K562 (cell line): ENCODE results near the gene HNRNPM. TPM values are rescaled to one million over a fixed set of nuclear protein-coding genes. Genes with fewer than 3 reads are reported as not detected.

ENCODE experiments used
- ATAC-seq: fragments of 200-7000 bp; cut with Tn5 transposase; 3 replicates; pipeline ENCODE4 v1.9.1; 2020; ENCODE audit warnings: moderate library complexity
- BruUV-seq: library from RNA; stranded (reverse); fragments of 400-500 nt; replicated peaks from 2 replicates; lab custom pipeline; 2021; lab: Mats Ljungman, UMichigan
- CTCF ChIA-PET: fragments of 300-600 bp; formaldehyde crosslinking; extraction: SDS; loops from one replicate; lab custom pipeline; 2021; ENCODE audit warnings: low intra/inter-chr PET ratio; lab: Yijun Ruan, JAX
- POLR2A ChIA-PET: fragments of 300-600, 350-650 bp; sonication (Branson Sonifier 250); formaldehyde crosslinking; extraction: SDS; loops from one replicate; lab custom pipeline; 2021; ENCODE audit warnings: antibody characterized with exemption, inconsistent platforms; lab: Yijun Ruan, JAX
- DNase-seq, 4 experiments: peaks; one replicate each; pipeline versions ENCODE4 v3.0.0 to v3.0.0-alpha.2; 2011 to 2018; ENCODE audit warnings: low spot score in 3 of 4, mixed read lengths in 3 of 4; ENCODE audit errors: extremely low read depth in 1 of 4
- FAIRE-seq: peaks from 2 replicates; lab custom pipeline; 2011; peaks lifted over from hg19 to GRCh38; lab: Jason Lieb, UNC
- H2AFZ ChIP-seq: 2 replicates; pipeline ENCODE4 v1.6.0; 2011; ENCODE audit warnings: low read depth, low read length, control low read depth, inconsistent platforms
- H3K27ac ChIP-seq: fragments of 200-600 bp; 3 replicates; pipeline ENCODE4 v1.8.0; 2011; ENCODE audit warnings: low read depth, mild to moderate bottlenecking, control low read depth, inconsistent platforms, low read length, moderate library complexity, mixed read lengths; ENCODE audit errors: extremely low read depth
- H3K27me3 ChIP-seq, 2 experiments: fragments of 300-600 bp in 1 of 2; 2 replicates in 1 of 2; 3 replicates in 1 of 2; pipeline versions ENCODE4 v1.6.0 to v1.8.0; 2011; ENCODE audit warnings: inconsistent platforms in 2 of 2, low read length in 2 of 2, mild to moderate bottlenecking in 1 of 2, mixed read lengths in 1 of 2, moderate library complexity in 1 of 2; ENCODE audit not compliant: control insufficient read depth in 2 of 2, insufficient read depth in 2 of 2
- H3K36me3 ChIP-seq: fragments of 300-600 bp; 3 replicates; pipeline ENCODE4 v1.8.0; 2011; ENCODE audit warnings: mild to moderate bottlenecking, low read length, inconsistent platforms; ENCODE audit not compliant: control insufficient read depth, insufficient read depth
- H3K4me1 ChIP-seq, 2 experiments: fragments of 200-600 bp in 1 of 2; replicated peaks in 1 of 2; 2 replicates in 1 of 2; 3 replicates in 1 of 2; pipeline versions ENCODE4 v1.5.1 to v1.8.0; 2011; ENCODE audit warnings: inconsistent platforms in 2 of 2, low read length in 2 of 2, mild to moderate bottlenecking in 1 of 2, mixed read lengths in 1 of 2, moderate library complexity in 1 of 2; ENCODE audit not compliant: control insufficient read depth in 2 of 2, insufficient read depth in 2 of 2
- H3K4me2 ChIP-seq: 2 replicates; pipeline ENCODE4 v1.6.1; 2011; ENCODE audit warnings: low read length, control low read depth, inconsistent platforms, mixed read lengths; ENCODE audit not compliant: insufficient read depth
- H3K4me3 ChIP-seq: fragments of 200-600 bp; sonication (generic), shearing (Covaris generic); 2 replicates; pipeline ENCODE4 v1.5.1; 2016; ENCODE audit warnings: control low read depth, inconsistent platforms
- H3K79me2 ChIP-seq: fragments of 200-600 bp; 3 replicates; pipeline ENCODE4 v1.8.0; 2011; ENCODE audit warnings: low read length, inconsistent platforms; ENCODE audit not compliant: control insufficient read depth, insufficient read depth
- H3K9ac ChIP-seq, 2 experiments: 2 replicates each; pipeline versions ENCODE4 v1.6.0 to v1.6.1; 2011; ENCODE audit warnings: low read depth in 2 of 2, low read length in 2 of 2, control low read depth in 1 of 2, inconsistent platforms in 1 of 2, mild to moderate bottlenecking in 1 of 2, mixed read lengths in 1 of 2; ENCODE audit not compliant: insufficient read depth in 1 of 2
- H3K9me1 ChIP-seq: one replicate; pipeline ENCODE4 v1.6.0; 2011; ENCODE audit warnings: inconsistent platforms, mild to moderate bottlenecking, low read length, moderate library complexity; ENCODE audit not compliant: control insufficient read depth, insufficient read depth
- H3K9me3 ChIP-seq: replicated peaks from 2 replicates; pipeline ENCODE4 v1.5.1; 2011; ENCODE audit warnings: low read depth, low read length, inconsistent platforms; ENCODE audit not compliant: control insufficient read depth, insufficient read depth
- H4K20me1 ChIP-seq: replicated peaks from 2 replicates; pipeline ENCODE4 v1.6.1; 2011; ENCODE audit warnings: low read length, inconsistent platforms, mixed read lengths; ENCODE audit not compliant: control insufficient read depth, insufficient read depth
- DEAF1 ChIP-seq: fragments of 450-650 bp; formaldehyde crosslinking; IDR thresholded peaks from 2 replicates; pipeline ENCODE4 v1.4.0; 2020; ENCODE audit warnings: mild to moderate bottlenecking, moderate library complexity
- HDAC2 ChIP-seq: fragments of 450-650 bp; IDR thresholded peaks from 2 replicates; pipeline ENCODE4 v1.6.1; 2016; ENCODE audit warnings: mild to moderate bottlenecking
- HMGN3 ChIP-seq: IDR thresholded peaks from 2 replicates; pipeline ENCODE4 v1.6.1; 2011; ENCODE audit warnings: borderline replicate concordance, low read depth, mild to moderate bottlenecking, mixed read lengths, low read length; ENCODE audit not compliant: insufficient read length; ENCODE audit errors: extremely low read depth
- MYBL2 ChIP-seq, 2 experiments: fragments of 450-650 bp in 1 of 2; sonication (generic) in 1 of 2; formaldehyde crosslinking in 1 of 2; IDR thresholded peaks; 2 replicates each; pipeline versions ENCODE4 v1.6.1 to v1.8.1; 2017 to 2022; ENCODE audit warnings: borderline replicate concordance in 1 of 2, inconsistent platforms in 1 of 2, low read depth in 1 of 2, mild to moderate bottlenecking in 1 of 2, missing genetic modification reagents in 1 of 2, moderate library complexity in 1 of 2
- NCOA2 ChIP-seq, 2 experiments: fragments of 450-650 bp; IDR thresholded peaks; 2 replicates each; pipeline ENCODE4 v1.6.1; 2018; ENCODE audit warnings: mild to moderate bottlenecking in 2 of 2, moderate library complexity in 1 of 2; ENCODE audit not compliant: partially characterized antibody in 2 of 2
- NUFIP1 ChIP-seq: fragments of 450-650 bp; IDR thresholded peaks from 2 replicates; pipeline ENCODE4 v1.6.1; 2018; ENCODE audit not compliant: partially characterized antibody
- PCBP1 ChIP-seq: fragments of 200-400 bp; formaldehyde crosslinking; IDR thresholded peaks from 2 replicates; pipeline ENCODE4 v1.6.1; 2018; ENCODE audit warnings: mild to moderate bottlenecking, low read depth, low read length; ENCODE audit not compliant: poor library complexity, severe bottlenecking
- POLR2AphosphoS5 ChIP-seq: IDR thresholded peaks from 2 replicates; pipeline ENCODE4 v1.6.1; 2011; ENCODE audit warnings: mild to moderate bottlenecking, low read depth, low read length, moderate library complexity; ENCODE audit not compliant: control insufficient read depth, insufficient read depth
- SP1 ChIP-seq: sonication (generic); formaldehyde crosslinking; IDR thresholded peaks from 2 replicates; pipeline ENCODE4 v1.8.1; 2022; ENCODE audit warnings: mild to moderate bottlenecking, missing genetic modification reagents
- STAT6 ChIP-seq: sonication (generic); formaldehyde crosslinking; IDR thresholded peaks from 2 replicates; pipeline ENCODE4 v1.8.1; 2023; ENCODE audit warnings: mild to moderate bottlenecking, missing genetic modification reagents
- TCF3 ChIP-seq: sonication (generic); formaldehyde crosslinking; IDR thresholded peaks from 2 replicates; pipeline ENCODE4 v1.4.0; 2020; ENCODE audit warnings: mild to moderate bottlenecking, missing genetic modification reagents
- THRA ChIP-seq: fragments of 450-650 bp; IDR thresholded peaks from 2 replicates; pipeline ENCODE4 v1.6.1; 2017; ENCODE audit warnings: mild to moderate bottlenecking, moderate library complexity
- YY1 ChIP-seq, 3 experiments: IDR thresholded peaks; 2 replicates each; pipeline ENCODE4 v1.6.1; 2011; ENCODE audit warnings: low read length in 2 of 3, mild to moderate bottlenecking in 2 of 3, moderate library complexity in 2 of 3, borderline replicate concordance in 1 of 3, control low read depth in 1 of 3, low read depth in 1 of 3; ENCODE audit not compliant: insufficient read depth in 3 of 3, insufficient replicate concordance in 2 of 3, control insufficient read depth in 1 of 3, insufficient read length in 1 of 3; ENCODE audit errors: extremely low read depth in 1 of 3
- WGBS: fragments of 100-300 bp; shearing (Covaris generic); methylation state at CpG from one replicate; pipeline ENCODE4 v1.1.6; 2016; ENCODE audit warnings: low coverage, mixed read lengths; ENCODE audit not compliant: insufficient coverage; ENCODE audit errors: missing lambda C conversion rate; 5-methylcytosine and 5-hydroxymethylcytosine counted together
- in situ Hi-C: fragments of 300-500 bp; cut with MboI; formaldehyde crosslinking; loops from 4 replicates; pipeline ENCODE4 v1.15.0; 2018; ENCODE audit warnings: inconsistent platforms, mixed read lengths
- intact Hi-C: fragments of 100-400 bp; cut with micrococcal nuclease; formaldehyde crosslinking; loops from 2 replicates; pipeline ENCODE4 v1.14.2; 2022
- polyA plus RNA-seq, 8 experiments: library from polyadenylated mRNA; depleted of rRNA in 4 of 8; stranded (reverse) in 5 of 8; unstranded in 3 of 8; fragments of >200 nt; fragmentation: Nextera tagmentation in 2 of 8; fragmentation: Illumina TruSeq in 1 of 8; extraction: Ambion mirVana in 2 of 8; extraction: Trizol in 1 of 8; gene quantifications; 2 replicates each; pipeline versions ENCODE4 v1.2.1 to v1.2.3, GENCODE V29; 2011 to 2014; ENCODE audit warnings: inconsistent platforms in 1 of 8, missing spikeins in 1 of 8
- total RNA-seq, 7 experiments: library from RNA; depleted of rRNA in 6 of 7; stranded (reverse); fragments of >200 nt in 6 of 7; fragmentation: Illumina TruSeq in 2 of 7; extraction: Trizol in 2 of 7; gene quantifications; 2 replicates each; pipeline versions ENCODE4 v1.2.1 to v1.2.3, GENCODE V29; 2011 to 2021; ENCODE audit warnings: low replicate concordance in 1 of 7

The HNRNPM gene
- total and polyA plus RNA-seq, 9 of the 15 experiments (the other 6 are each of a cell fraction or from before 2014, with no cell fraction given): 11.1 to 340 (median 195) TPM

GRCh38 chr19:8396563-8397203 lies 48.1 kb upstream of the HNRNPM start:
- Histone ChIP-seq H3K4me3 (no peak overlapping the region), H3K9me1 (peaks cover 9% of the 10 kb centered on the region), H2AFZ (no peak overlapping the region), H3K27ac (no peak overlapping the region), H3K4me2 (peak overlapping the region; percentile 28; the same call in 1 of the 2 replicates), H3K27me3 (no peaks in the 10 kb centered on the region), H3K36me3 (peaks cover 11% of the 10 kb centered on the region; the same call in 1 of the 3 replicates), H3K9ac (peak overlapping the region in 1 of 2 experiments; percentile 77; a peak in 2 of 4 replicates), H3K79me2 (peaks cover 49% of the 10 kb centered on the region), H4K20me1 (peaks cover 41% of the 10 kb centered on the region), H3K4me1 (peaks cover 15 to 59% of the 10 kb centered on the region in 2 experiments; a peak in 4 of 5 replicates), H3K9me3 (no peaks in the 10 kb centered on the region)
- intact Hi-C loops: loop anchor here (1.0 kb wide), 1 partner anchor 42 kb away; no protein-coding TSS in a partner anchor
- BruUV-seq: no TSS peak
- ATAC-seq (peak; percentile 98), FAIRE-seq (peak; percentile 93), DNase-seq (peak; percentile 84 to 91 (median 86))
- ChIA-PET CTCF (interaction anchor here (1.1 to 1.6 kb wide), 4 partner anchors 42 to 184 kb away, joined by 3 to 5 read pairs (median 4); no protein-coding TSS in a partner anchor), POLR2A (interaction anchor here (1.0 kb wide), 1 partner anchor 19 kb away, joined by 3 read pairs; no protein-coding TSS in a partner anchor)
- 18% methylated on average over 12 of the region's 22 CpGs for WGBS
- in situ Hi-C loops: loop anchor here (5.0 kb wide), 1 partner anchor 39 kb away; no protein-coding TSS in a partner anchor
- no peak for TF ChIP-seq THRA
- TF ChIP-seq DEAF1: peak; percentile 46; the same call in 1 of the 2 replicates
- TF ChIP-seq HMGN3: no peak
- peak in 2 of 3 experiments; percentile 24 to 46 for TF ChIP-seq YY1 (IDR thresholded peaks at IDR 0.05; ENCODE audit: borderline replicate concordance in 1 of 3, control insufficient read depth in 1 of 3, extremely low read depth in 1 of 3, insufficient read depth in 3 of 3, insufficient read length in 1 of 3, insufficient replicate concordance in 2 of 3, low read depth in 1 of 3, low read length in 2 of 3)
- TF ChIP-seq NCOA2 (IDR thresholded peaks at IDR 0.05; ENCODE audit: partially characterized antibody in 2 of 2): no peak
- TF ChIP-seq TCF3: no peak
- TF ChIP-seq NUFIP1: no peak
- TF ChIP-seq POLR2AphosphoS5: 0 out of 2 replicates have a peak, but pooled peaks have one; percentile 23
- TF ChIP-seq HDAC2: no peak
- peak; percentile 69 for TF ChIP-seq SP1
- TF ChIP-seq PCBP1: peak; percentile 49
- TF ChIP-seq MYBL2 (IDR thresholded peaks at IDR 0.05; ENCODE audit: low read depth): no peak
- TF ChIP-seq MYBL2 (CRISPR knock-in tag; IDR thresholded peaks at IDR 0.05; ENCODE audit: borderline replicate concordance): no peak
- TF ChIP-seq STAT6: no peak
